Ascending aorta (tissue), 2 donors: Measurements from ENCODE around the gene TTLL3. TPM values are rescaled to one million over a fixed set of nuclear protein-coding genes. Genes with fewer than 3 reads are reported as not detected.
A peak's percentile ranks its signal among the peaks of the same experiment; 100 is the strongest.
"Not testable (repeated sequence)": the region's sequence is repeated elsewhere in the genome, so short reads cannot be mapped to it uniquely, and the experiment has no call there.

Experiments used
- DNase-seq, 2 donors: peaks; one replicate each; pipeline ENCODE4 v3.0.0-alpha.2; 2019; ENCODE audit warnings: low spot score in 2 of 2
- H3K27ac ChIP-seq, 2 donors: fragments of 200-600 bp; sonication (generic); one replicate each; pipeline ENCODE4 v1.5.1; 2016 to 2017; ENCODE audit warnings: mild to moderate bottlenecking in 1 of 2
- H3K27me3 ChIP-seq: fragments of 200-600 bp; sonication (generic); one replicate; pipeline ENCODE4 v1.5.1; 2017
- H3K36me3 ChIP-seq, 2 donors: fragments of 200-600 bp; sonication (generic); one replicate each; pipeline ENCODE4 v1.5.1; 2016
- H3K4me1 ChIP-seq, 2 donors: fragments of 200-600 bp; sonication (generic); one replicate each; pipeline ENCODE4 v1.5.1; 2016 to 2017; ENCODE audit warnings: mild to moderate bottlenecking in 1 of 2
- H3K4me3 ChIP-seq, 2 donors: fragments of 200-600 bp; sonication (generic); one replicate each; pipeline ENCODE4 v1.5.1; 2016 to 2017; ENCODE audit warnings: mild to moderate bottlenecking in 1 of 2
- H3K9me3 ChIP-seq, 2 donors: fragments of 200-600 bp; sonication (generic); one replicate each; pipeline ENCODE4 v1.5.1; 2016
- CTCF ChIP-seq, 3 experiments: fragments of 200-600 bp in 2 of 3; fragments of 450-650 bp in 1 of 3; sonication (generic) in 2 of 3; IDR thresholded peaks; one replicate each; pipeline ENCODE4 v1.5.1; 2016 to 2019; ENCODE audit warnings: antibody characterized with exemption in 3 of 3, mild to moderate bottlenecking in 1 of 3, moderate library complexity in 1 of 3
- intact Hi-C: fragments of 100-400 bp; cut with DNase I; formaldehyde crosslinking; loops from one replicate; pipeline ENCODE4 v1.15.1; 2023
- total RNA-seq: library from RNA; depleted of rRNA; stranded (reverse); fragments of >200 nt; gene quantifications from one replicate; pipeline ENCODE4 v1.1.0, GENCODE V29; 2016

TTLL3 gene
- total RNA-seq, 1 donor from 2014 or later, result 47.0 TPM

- H3K36me3 ChIP-seq, result no peaks in the 10 kb centered on the region
- intact Hi-C loops, result no loop called here
- DNase-seq, result no peak
- no peak overlapping the region for H3K27ac ChIP-seq
- H3K4me1 ChIP-seq, result peaks cover 0 to 20% of the 10 kb centered on the region in 2 donors
- no peak for TF ChIP-seq CTCF (IDR thresholded peaks at IDR 0.05)
- no peaks in the 10 kb centered on the region for H3K9me3 ChIP-seq
- no peak overlapping the region for H3K4me3 ChIP-seq
- H3K27me3 ChIP-seq, result no peaks in the 10 kb centered on the region
Measured at GRCh38 chr3:9861201-9861600, 51.1 kb downstream of the TTLL3 start.

DNA sequence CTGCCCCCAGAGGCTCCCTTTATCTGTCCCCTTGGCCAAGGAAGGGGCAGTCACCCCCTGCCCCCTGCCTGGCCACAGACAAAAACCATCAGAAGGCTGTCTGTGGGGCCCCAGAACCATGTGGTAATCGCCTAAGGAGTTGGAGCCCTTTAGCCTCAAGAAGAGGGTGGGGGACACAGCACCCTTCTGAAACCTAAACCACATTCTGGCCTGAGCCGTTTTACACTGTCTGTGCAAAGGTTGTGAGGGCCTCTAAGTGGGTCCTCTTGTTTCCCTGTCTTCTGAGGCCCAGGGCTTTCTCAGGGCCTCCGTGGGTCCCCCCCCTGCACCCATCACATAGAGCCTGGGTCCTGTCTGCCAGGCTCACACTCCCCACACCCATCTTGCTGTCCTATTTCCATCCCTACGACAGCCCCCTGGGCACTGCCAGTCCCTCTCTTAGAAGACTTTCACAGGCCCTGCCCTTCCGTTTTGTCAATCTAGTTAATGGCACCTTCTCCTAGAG is 51.6 kb downstream of the TTLL3 start:
- intact Hi-C loops, result no loop called here
- no peaks in the 10 kb centered on the region for H3K36me3 ChIP-seq
- no peak overlapping the region for H3K27ac ChIP-seq
- no peaks in the 10 kb centered on the region for H3K27me3 ChIP-seq
- no peaks in the 10 kb centered on the region for H3K9me3 ChIP-seq
- no peak for TF ChIP-seq CTCF (IDR thresholded peaks at IDR 0.05)
- no peak overlapping the region for H3K4me3 ChIP-seq
- DNase-seq, result no peak
- H3K4me1 ChIP-seq, result peaks cover 0 to 20% of the 10 kb centered on the region in 2 donors

GRCh38 chr3:9862391-9863057 is 52.5 kb downstream of the TTLL3 start:
- H3K4me1 ChIP-seq, result peaks cover 0 to 24% of the 10 kb centered on the region in 2 donors
- H3K9me3 ChIP-seq, result no peaks in the 10 kb centered on the region
- no peaks in the 10 kb centered on the region for H3K36me3 ChIP-seq
- peak in 2 of 3 experiments; percentile 9 to 29 for TF ChIP-seq CTCF (IDR thresholded peaks at IDR 0.05)
- H3K27ac ChIP-seq, result no peak overlapping the region
- H3K4me3 ChIP-seq, result peak overlapping the region; percentile 44 to 63
- intact Hi-C loops, result no loop called here
- DNase-seq, result peak in 1 of 2 donors; percentile 69
- no peaks in the 10 kb centered on the region for H3K27me3 ChIP-seq

DNA sequence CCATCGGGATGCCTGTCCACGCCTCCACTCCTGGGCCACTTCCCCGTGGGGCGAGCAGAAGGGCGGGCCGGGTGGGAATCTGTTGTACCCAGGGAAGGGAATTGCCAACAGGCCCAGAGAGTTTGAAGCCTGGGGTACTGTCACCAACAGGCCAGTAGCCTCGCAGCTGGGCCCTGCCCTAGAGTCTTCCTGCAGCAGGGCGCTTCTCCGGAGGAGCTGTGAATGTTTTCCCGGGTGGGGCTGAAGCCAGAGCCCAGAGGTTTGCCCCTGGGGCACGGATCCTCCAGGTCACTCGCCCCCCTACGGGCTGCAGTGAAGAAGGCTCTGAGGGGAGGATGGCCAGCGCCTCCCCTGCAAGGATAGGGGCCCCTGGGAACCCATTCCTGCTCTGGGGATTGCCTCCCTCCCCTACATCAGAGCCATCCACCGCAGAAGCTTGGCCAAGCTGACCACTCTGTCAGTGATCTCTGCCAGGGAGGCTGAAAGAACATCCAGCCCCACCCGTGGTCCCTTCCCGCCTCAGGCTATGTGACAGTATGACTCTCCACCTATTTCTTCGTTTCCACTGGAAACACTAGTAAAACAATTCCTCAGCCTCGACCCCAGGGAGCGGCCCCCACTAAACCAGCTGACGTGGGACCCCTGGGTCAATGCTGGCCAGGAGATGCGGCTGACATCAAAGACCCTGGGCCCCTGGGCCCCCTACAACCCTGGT is 53.2 kb downstream of the TTLL3 start:
- no peak for DNase-seq
- Histone ChIP-seq H3K36me3 (no peaks in the 10 kb centered on the region), H3K27ac (no peak overlapping the region), H3K4me1 (peaks cover 0 to 24% of the 10 kb centered on the region in 2 donors), H3K9me3 (no peaks in the 10 kb centered on the region), H3K4me3 (peak overlapping the region; percentile 44 to 63), H3K27me3 (no peaks in the 10 kb centered on the region)
- intact Hi-C loops, result no loop called here
- no peak for TF ChIP-seq CTCF (IDR thresholded peaks at IDR 0.05)

DNA sequence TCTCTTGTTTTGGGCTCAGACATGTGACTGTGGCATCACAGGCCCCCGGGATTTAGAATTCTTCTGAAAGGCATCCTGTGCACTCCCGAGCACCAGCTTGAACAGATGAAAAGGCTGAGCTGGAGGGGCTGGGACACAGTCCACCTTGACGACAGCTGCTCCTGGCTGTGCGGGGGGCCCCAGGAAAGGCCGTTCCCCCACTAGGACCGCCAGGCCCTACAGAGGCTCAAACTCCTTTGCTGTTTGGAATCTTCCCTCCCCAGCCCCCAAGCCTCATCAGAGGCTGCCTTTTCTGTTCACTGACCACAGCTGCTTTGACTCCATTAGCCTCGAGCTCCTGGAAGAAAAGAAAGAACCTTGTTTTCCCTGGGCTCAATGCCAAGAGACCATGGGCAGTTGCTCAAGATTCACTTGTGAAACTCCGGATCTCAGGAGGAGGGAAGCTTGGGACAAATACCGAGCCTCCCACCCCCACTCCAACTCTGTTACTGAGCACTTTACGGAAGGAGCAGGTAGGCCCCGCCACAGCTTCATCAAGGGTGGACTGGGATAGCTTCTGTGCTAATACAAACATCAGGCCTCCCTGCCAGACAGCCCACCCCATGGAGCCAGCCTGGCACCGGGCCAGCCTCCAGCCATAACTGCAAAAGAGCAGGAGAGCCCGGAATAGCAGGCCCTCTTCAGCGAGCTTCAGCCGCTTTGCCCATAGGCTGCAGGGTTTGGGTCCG is 54.3 kb downstream of the TTLL3 start:
- H3K9me3 ChIP-seq, result no peaks in the 10 kb centered on the region
- H3K27me3 ChIP-seq, result no peaks in the 10 kb centered on the region
- H3K4me3 ChIP-seq, result peak overlapping the region in 1 of 2 donors; percentile 5
- no peaks in the 10 kb centered on the region for H3K36me3 ChIP-seq
- H3K4me1 ChIP-seq, result peaks cover 0 to 24% of the 10 kb centered on the region in 2 donors
- no peak for TF ChIP-seq CTCF (IDR thresholded peaks at IDR 0.05)
- intact Hi-C loops, result no loop called here
- DNase-seq, result peak in 1 of 2 donors; percentile 81
- H3K27ac ChIP-seq, result peak overlapping the region; percentile 2 to 34

GRCh38 chr3:9865125-9865637 is 55.1 kb downstream of the TTLL3 start:
- H3K4me3 ChIP-seq, H3K36me3 ChIP-seq, intact Hi-C loops, H3K27me3 ChIP-seq, H3K9me3 ChIP-seq, DNase-seq: not testable (repeated sequence)
- H3K4me1 ChIP-seq, result peaks cover 0 to 24% of the 10 kb centered on the region in 2 donors
- H3K27ac ChIP-seq, result peak overlapping the region in 1 of 2 donors; percentile 73
